Measurements from ENCODE around the gene ASAP2.
A peak's percentile ranks its signal among the peaks of the same experiment; 100 is the strongest.

The ASAP2 gene

DNA sequence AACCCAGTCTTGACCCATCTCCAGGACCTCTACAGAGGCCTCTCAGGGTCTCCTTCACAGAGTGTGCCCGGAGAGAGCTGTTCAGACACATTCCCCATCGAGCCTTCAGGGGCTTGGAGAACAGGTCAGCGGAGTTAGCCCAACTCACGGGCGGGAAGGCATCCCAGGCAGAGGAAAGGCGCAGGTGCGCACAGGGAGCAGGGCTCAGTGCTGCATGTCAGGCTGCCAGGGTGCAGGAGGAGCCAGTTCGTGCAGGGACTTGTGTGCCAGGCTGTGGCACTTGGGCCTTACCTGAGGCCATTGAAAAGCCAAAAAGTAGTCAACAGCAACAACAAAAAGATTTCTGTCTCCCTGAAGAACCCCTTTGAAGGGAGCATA lies 112.7 kb downstream of the ASAP2 start:
- no peak overlapping the region for H3K4me3 ChIP-seq (ENCODE audit: low read length)
- DNase-seq (ENCODE audit: low read depth): no peak
- TF ChIP-seq, protein P1, sequence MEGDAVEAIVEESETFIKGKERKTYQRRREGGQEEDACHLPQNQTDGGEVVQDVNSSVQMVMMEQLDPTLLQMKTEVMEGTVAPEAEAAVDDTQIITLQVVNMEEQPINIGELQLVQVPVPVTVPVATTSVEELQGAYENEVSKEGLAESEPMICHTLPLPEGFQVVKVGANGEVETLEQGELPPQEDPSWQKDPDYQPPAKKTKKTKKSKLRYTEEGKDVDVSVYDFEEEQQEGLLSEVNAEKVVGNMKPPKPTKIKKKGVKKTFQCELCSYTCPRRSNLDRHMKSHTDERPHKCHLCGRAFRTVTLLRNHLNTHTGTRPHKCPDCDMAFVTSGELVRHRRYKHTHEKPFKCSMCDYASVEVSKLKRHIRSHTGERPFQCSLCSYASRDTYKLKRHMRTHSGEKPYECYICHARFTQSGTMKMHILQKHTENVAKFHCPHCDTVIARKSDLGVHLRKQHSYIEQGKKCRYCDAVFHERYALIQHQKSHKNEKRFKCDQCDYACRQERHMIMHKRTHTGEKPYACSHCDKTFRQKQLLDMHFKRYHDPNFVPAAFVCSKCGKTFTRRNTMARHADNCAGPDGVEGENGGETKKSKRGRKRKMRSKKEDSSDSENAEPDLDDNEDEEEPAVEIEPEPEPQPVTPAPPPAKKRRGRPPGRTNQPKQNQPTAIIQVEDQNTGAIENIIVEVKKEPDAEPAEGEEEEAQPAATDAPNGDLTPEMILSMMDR (conservative IDR thresholded peaks at IDR 0.05; ENCODE audit: low read length): no peak

DNA sequence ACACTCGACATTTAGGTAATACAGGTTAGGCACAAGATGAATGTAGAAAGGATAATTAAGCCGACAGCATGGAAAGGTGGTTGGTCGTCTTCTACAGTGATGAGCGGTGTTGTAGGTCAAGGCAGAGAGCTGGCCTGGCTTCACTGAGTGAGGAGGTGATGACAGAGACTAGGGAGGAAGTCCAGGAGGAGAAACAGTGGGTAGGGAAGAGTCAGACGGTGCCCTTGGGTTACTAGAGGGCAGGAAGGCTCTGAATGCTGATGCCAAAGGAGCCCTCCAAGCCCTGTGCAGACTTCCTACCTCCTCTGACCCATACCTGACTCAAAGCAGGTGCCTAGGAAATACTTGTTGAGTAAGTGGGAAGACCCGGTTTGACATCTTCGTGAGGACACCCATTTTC lies 116.0 kb downstream of the ASAP2 start:
- TF ChIP-seq, protein P1 (conservative IDR thresholded peaks at IDR 0.05; ENCODE audit: low read length): no peak
- no peak for DNase-seq (ENCODE audit: low read depth)
- H3K4me3 ChIP-seq (ENCODE audit: low read length): no peak overlapping the region

DNA sequence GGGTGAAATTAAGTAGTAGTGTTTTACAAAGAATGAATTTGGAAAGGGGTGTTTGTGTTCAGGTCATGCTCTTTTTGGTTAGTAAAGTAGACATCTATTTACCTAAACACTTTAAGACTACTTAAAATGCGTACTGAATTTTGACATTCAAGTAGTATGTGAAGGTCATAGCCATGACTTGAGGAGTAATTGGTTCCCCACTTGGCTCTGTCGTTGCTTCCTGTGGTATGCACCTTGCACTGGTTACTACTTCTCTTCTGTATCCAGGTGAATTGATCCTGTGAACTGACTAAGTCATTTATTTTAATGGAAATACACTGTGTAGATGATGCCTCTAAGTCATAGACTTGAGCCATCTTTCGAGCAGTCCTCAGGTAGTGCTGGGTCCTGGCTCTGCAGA lies 118.8 kb downstream of the ASAP2 start:
- no peak for DNase-seq (ENCODE audit: low read depth)
- H3K4me3 ChIP-seq (ENCODE audit: low read length): no peak overlapping the region
- TF ChIP-seq, protein P1 (conservative IDR thresholded peaks at IDR 0.05; ENCODE audit: low read length): no peak

- peak; percentile 17 for DNase-seq (ENCODE audit: low read depth)
- H3K4me3 ChIP-seq (ENCODE audit: low read length): no peak overlapping the region
- TF ChIP-seq, protein P1 (conservative IDR thresholded peaks at IDR 0.05; ENCODE audit: low read length): no peak
Measured at GRCh38 chr2:9326975-9327374, 120.4 kb downstream of the ASAP2 start.

DNA sequence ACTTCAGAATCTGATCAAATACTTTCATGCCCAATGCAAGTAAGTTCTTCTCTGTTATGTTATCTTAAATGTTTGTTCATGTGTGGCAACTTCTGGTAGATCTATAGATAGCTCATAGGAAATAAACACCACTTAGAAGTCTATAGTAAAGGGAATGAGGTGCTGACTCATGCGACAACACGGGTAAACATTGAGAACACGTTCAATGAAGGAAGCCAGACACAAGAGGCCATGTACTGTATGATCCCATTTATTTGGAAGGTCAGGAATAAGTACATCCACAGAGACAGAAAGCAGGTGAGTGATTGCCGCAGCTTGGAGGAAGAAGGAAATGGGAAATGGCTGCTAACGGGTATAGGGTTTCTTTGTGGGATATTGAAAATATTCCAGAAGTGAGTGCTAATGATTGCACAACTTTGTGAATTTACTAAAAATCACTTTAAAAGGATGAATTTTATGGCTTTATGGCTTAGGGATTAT lies 121.3 kb downstream of the ASAP2 start:
- DNase-seq (ENCODE audit: low read depth): no peak
- H3K4me3 ChIP-seq (ENCODE audit: low read length): no peak overlapping the region
- TF ChIP-seq, protein P1 (conservative IDR thresholded peaks at IDR 0.05; ENCODE audit: low read length): no peak

DNA sequence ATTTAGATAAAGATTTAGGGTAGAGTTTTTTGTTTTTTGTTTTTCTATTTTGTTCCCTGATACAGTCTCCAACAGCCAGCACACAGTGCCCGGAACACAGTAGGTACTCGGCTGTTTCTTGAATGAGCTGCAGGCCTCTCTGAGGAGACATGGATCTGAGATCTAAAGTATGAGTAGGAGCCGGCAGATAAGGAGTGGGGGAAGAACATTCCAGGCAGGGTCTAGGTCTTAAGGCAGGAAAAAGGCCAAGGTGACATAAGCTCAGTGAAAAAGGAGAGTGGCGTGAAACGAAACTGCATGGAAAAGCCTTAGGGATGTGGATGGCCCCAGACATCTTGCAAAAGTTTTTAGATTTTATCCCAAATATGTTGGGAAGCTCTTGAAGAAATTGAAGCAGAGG lies 122.3 kb downstream of the ASAP2 start:
- TF ChIP-seq, protein P1 (conservative IDR thresholded peaks at IDR 0.05; ENCODE audit: low read length): no peak

GRCh38 chr2:9329497-9329896 lies 122.9 kb downstream of the ASAP2 start:
- H3K4me3 ChIP-seq (ENCODE audit: low read length): no peak overlapping the region
- TF ChIP-seq, protein P1 (conservative IDR thresholded peaks at IDR 0.05; ENCODE audit: low read length): no peak
- no peak for DNase-seq (ENCODE audit: low read depth)

More for the DNA sequence above, 122.3 kb downstream of the ASAP2 start:
- no peak overlapping the region for H3K4me3 ChIP-seq (ENCODE audit: low read length)
- no peak for DNase-seq (ENCODE audit: low read depth)

All from AG10803 (cell line).